IMR-90 (cell line): ENCODE data around the gene CHRNB1. TPM values are rescaled to one million over a fixed set of nuclear protein-coding genes. Genes with fewer than 3 reads are reported as not detected.

ENCODE experiments used
- ATAC-seq: fragments of 200-7000 bp; cut with Tn5 transposase; 2 replicates; pipeline ENCODE4 v1.9.1; 2020; ENCODE audit warnings: low read depth, mild to moderate bottlenecking, moderate library complexity
- BruUV-seq: library from RNA; stranded (reverse); fragments of 400-500 nt; replicated peaks from 2 replicates; lab custom pipeline; 2021; lab: Mats Ljungman, UMichigan
- CTCF ChIA-PET: fragments of 300-600 bp; formaldehyde crosslinking; extraction: SDS; loops from one replicate; lab custom pipeline; 2021; ENCODE audit warnings: antibody characterized with exemption; lab: Yijun Ruan, JAX
- POLR2A ChIA-PET: fragments of 300-600 bp; sonication (Branson Sonifier 250); formaldehyde crosslinking; loops from one replicate; lab custom pipeline; 2022; ENCODE audit warnings: antibody characterized with exemption; ENCODE audit not compliant: unreplicated experiment; lab: Charles Lee
- DNase-seq: peaks from one replicate; pipeline ENCODE4 v3.0.0; 2013
- H2AFZ ChIP-seq: replicated peaks from 2 replicates; pipeline ENCODE3; 2013; ENCODE audit warnings: low read length, mild to moderate bottlenecking; ENCODE audit not compliant: poor library complexity
- H2AK5ac ChIP-seq: 2 replicates; pipeline ENCODE4 v1.6.1; 2013; ENCODE audit warnings: low read depth, low read length, inconsistent platforms
- H2AK9ac ChIP-seq: replicated peaks from 2 replicates; pipeline ENCODE3; 2013; ENCODE audit warnings: mild to moderate bottlenecking, low read depth, low read length, moderate library complexity; ENCODE audit not compliant: poor library complexity
- H2BK120ac ChIP-seq: 2 replicates; pipeline ENCODE4 v1.6.1; 2013; ENCODE audit warnings: low read depth, low read length, inconsistent platforms
- H2BK15ac ChIP-seq: 3 replicates; pipeline ENCODE4 v1.6.1; 2013; ENCODE audit warnings: low read depth, low read length, inconsistent platforms
- H2BK20ac ChIP-seq: 2 replicates; pipeline ENCODE4 v1.6.1; 2013; ENCODE audit warnings: low read depth, mild to moderate bottlenecking, inconsistent platforms, low read length, moderate library complexity
- H2BK5ac ChIP-seq: 2 replicates; pipeline ENCODE4 v1.6.1; 2013; ENCODE audit warnings: mild to moderate bottlenecking, low read depth, low read length, inconsistent platforms; ENCODE audit not compliant: poor library complexity, severe bottlenecking
- H3K14ac ChIP-seq: replicated peaks from 2 replicates; pipeline ENCODE4 v1.6.1; 2013; ENCODE audit warnings: low read depth, low read length, inconsistent platforms
- H3K18ac ChIP-seq: 2 replicates; pipeline ENCODE4 v1.6.1; 2013; ENCODE audit warnings: low read depth, low read length, control low read depth
- H3K23ac ChIP-seq: 2 replicates; pipeline ENCODE4 v1.6.1; 2013; ENCODE audit warnings: low read depth, low read length, inconsistent platforms
- H3K27ac ChIP-seq: 2 replicates; pipeline ENCODE4 v1.5.1; 2013; ENCODE audit warnings: mild to moderate bottlenecking, control low read depth, low read length; ENCODE audit not compliant: insufficient read depth
- H3K27me3 ChIP-seq: 2 replicates; pipeline ENCODE4 v1.6.1; 2013; ENCODE audit warnings: low read length; ENCODE audit not compliant: control insufficient read depth, insufficient read depth
- H3K36me3 ChIP-seq: 2 replicates; pipeline ENCODE4 v1.6.1; 2013; ENCODE audit warnings: low read length, mixed read lengths; ENCODE audit not compliant: control insufficient read depth, insufficient read depth
- H3K4ac ChIP-seq: 2 replicates; pipeline ENCODE4 v1.6.1; 2013; ENCODE audit warnings: low read depth, low read length, inconsistent platforms
- H3K4me1 ChIP-seq: 2 replicates; pipeline ENCODE4 v1.6.1; 2013; ENCODE audit warnings: low read length, mixed read lengths; ENCODE audit not compliant: control insufficient read depth, insufficient read depth
- H3K4me2 ChIP-seq: 2 replicates; pipeline ENCODE4 v1.6.1; 2013; ENCODE audit warnings: low read depth, mild to moderate bottlenecking, control low read depth, low read length, moderate library complexity
- H3K4me3 ChIP-seq: 2 replicates; pipeline ENCODE4 v1.5.1; 2013; ENCODE audit warnings: low read depth, mild to moderate bottlenecking, control low read depth, low read length, moderate library complexity; ENCODE audit not compliant: insufficient read depth
- H3K56ac ChIP-seq: 2 replicates; pipeline ENCODE4 v1.6.1; 2013; ENCODE audit warnings: low read length, inconsistent platforms; ENCODE audit not compliant: insufficient read depth; ENCODE audit errors: extremely low read depth
- H3K79me1 ChIP-seq, 2 experiments: 2 replicates each; pipeline ENCODE4 v1.6.1; 2013; ENCODE audit warnings: low read length in 2 of 2, inconsistent platforms in 1 of 2, low read depth in 1 of 2
- H3K9ac ChIP-seq: 2 replicates; pipeline ENCODE4 v1.6.1; 2013; ENCODE audit warnings: low read depth, low read length, control low read depth
- H3K9me1 ChIP-seq: 2 replicates; pipeline ENCODE4 v1.6.1; 2013; ENCODE audit warnings: low read length, inconsistent platforms; ENCODE audit not compliant: insufficient read depth
- H3K9me3 ChIP-seq: 2 replicates; pipeline ENCODE4 v1.6.1; 2013; ENCODE audit warnings: low read length; ENCODE audit not compliant: control insufficient read depth, insufficient read depth
- H4K20me1 ChIP-seq: 2 replicates; pipeline ENCODE4 v1.6.1; 2013; ENCODE audit warnings: low read length, inconsistent platforms; ENCODE audit not compliant: insufficient read depth
- H4K5ac ChIP-seq: 2 replicates; pipeline ENCODE4 v1.6.1; 2013; ENCODE audit warnings: mild to moderate bottlenecking, low read depth, low read length, control low read depth
- H4K8ac ChIP-seq, 2 experiments: 2 replicates each; pipeline ENCODE4 v1.6.1; 2013; ENCODE audit warnings: low read depth in 2 of 2, low read length in 2 of 2, control low read depth in 1 of 2, inconsistent platforms in 1 of 2
- H4K91ac ChIP-seq: 2 replicates; pipeline ENCODE4 v1.6.1; 2013; ENCODE audit warnings: low read depth, low read length, inconsistent platforms; ENCODE audit not compliant: insufficient read depth
- BHLHE40 ChIP-seq: fragments of 150-350 bp; IDR thresholded peaks from 2 replicates; pipeline ENCODE4 v1.6.1; 2016; ENCODE audit warnings: mild to moderate bottlenecking, low read depth, low read length
- ELK1 ChIP-seq: fragments of 150-350 bp; IDR thresholded peaks from 2 replicates; pipeline ENCODE4 v1.6.1; 2016; ENCODE audit warnings: low read depth, mild to moderate bottlenecking, low read length, moderate library complexity, borderline replicate concordance
- FOS ChIP-seq: fragments of 150-350 bp; IDR thresholded peaks from 2 replicates; pipeline ENCODE4 v1.6.1; 2016; ENCODE audit warnings: low read depth, low read length
- MAFK ChIP-seq: IDR thresholded peaks from 2 replicates; pipeline ENCODE4 v1.6.1; 2012; ENCODE audit warnings: low read depth, low read length, improper control_type of control experiment
- MAZ ChIP-seq: IDR thresholded peaks from 2 replicates; pipeline ENCODE4 v1.6.1; 2012; ENCODE audit warnings: low read depth, mild to moderate bottlenecking, low read length, improper control_type of control experiment, moderate library complexity, borderline replicate concordance
- MXI1 ChIP-seq: IDR thresholded peaks from 2 replicates; pipeline ENCODE4 v1.6.1; 2012; ENCODE audit warnings: low read depth, mild to moderate bottlenecking, low read length, moderate library complexity, borderline replicate concordance
- NFE2L2 ChIP-seq: fragments of 150-350 bp; IDR thresholded peaks from 2 replicates; pipeline ENCODE4 v1.6.1; 2016; ENCODE audit warnings: low read depth, mild to moderate bottlenecking, low read length
- POLR2A ChIP-seq: IDR thresholded peaks from 2 replicates; pipeline ENCODE4 v1.6.1; 2012; ENCODE audit warnings: mild to moderate bottlenecking, low read depth, low read length
- RAD21 ChIP-seq: IDR thresholded peaks from 2 replicates; pipeline ENCODE4 v1.6.1; 2012; ENCODE audit warnings: low read length, improper control_type of control experiment
- RCOR1 ChIP-seq: IDR thresholded peaks from 2 replicates; pipeline ENCODE4 v1.6.1; 2012; ENCODE audit warnings: mild to moderate bottlenecking, low read length, improper control_type of control experiment; ENCODE audit not compliant: insufficient replicate concordance
- RFX5 ChIP-seq: IDR thresholded peaks from 2 replicates; pipeline ENCODE4 v1.8.0; 2012; ENCODE audit warnings: low read depth, mild to moderate bottlenecking, low read length, moderate library complexity
- SMC3 ChIP-seq: fragments of 150-350 bp; IDR thresholded peaks from 2 replicates; pipeline ENCODE4 v1.6.1; 2016; ENCODE audit warnings: low read depth, mild to moderate bottlenecking, antibody characterized with exemption, low read length, moderate library complexity
- USF2 ChIP-seq: fragments of 150-350 bp; IDR thresholded peaks from 2 replicates; pipeline ENCODE4 v1.6.1; 2017; ENCODE audit warnings: mild to moderate bottlenecking, antibody characterized with exemption, low read length, low read depth
- WGBS, 2 experiments: methylation state at CpG; one replicate each; pipeline versions ENCODE4 v1.1.5 to v1.1.7; 2013; ENCODE audit warnings: missing lambda C conversion rate in 2 of 2; ENCODE audit not compliant: insufficient read length in 1 of 2; ENCODE audit errors: extremely low coverage in 2 of 2; 5-methylcytosine and 5-hydroxymethylcytosine counted together
- dilution Hi-C: fragments of 300-500 bp; cut with HindIII; formaldehyde crosslinking; loops from one replicate; pipeline ENCODE4 v1.14.3; 2018; ENCODE audit warnings: low sequenced_read_pairs; ENCODE audit not compliant: unreplicated experiment
- in situ Hi-C: fragments of 300-500 bp; cut with MboI; formaldehyde crosslinking; loops from 3 replicates; pipeline ENCODE4 v1.14.3; 2019; ENCODE audit warnings: low sequenced_read_pairs, inconsistent platforms, mixed read lengths
- intact Hi-C: fragments of 100-400 bp; cut with micrococcal nuclease; formaldehyde crosslinking; loops from 2 replicates; pipeline ENCODE4 v1.10.0; 2022
- polyA plus RNA-seq, 3 experiments: library from polyadenylated mRNA; depleted of rRNA; stranded (reverse); fragments of >200 nt; gene quantifications; 2 replicates each; pipeline ENCODE4 v1.2.3, GENCODE V29; 2012; ENCODE audit warnings: low replicate concordance in 1 of 3
- total RNA-seq: library from RNA; depleted of rRNA; stranded (reverse); fragments of >200 nt; gene quantifications from 2 replicates; pipeline ENCODE4 v1.2.3, GENCODE V29; 2012
- TF ChIP-seq, protein P1 (sequence below): conservative IDR thresholded peaks from 2 replicates; pipeline ENCODE4 v1.5.1; 2012; ENCODE audit warnings: mild to moderate bottlenecking, low read depth, low read length, improper control_type of control experiment

The CHRNB1 gene
- total and polyA plus RNA-seq, 2 of the 4 experiments (the other 2 are of a cell fraction), result 4.3 to 6.0 TPM

DNA sequence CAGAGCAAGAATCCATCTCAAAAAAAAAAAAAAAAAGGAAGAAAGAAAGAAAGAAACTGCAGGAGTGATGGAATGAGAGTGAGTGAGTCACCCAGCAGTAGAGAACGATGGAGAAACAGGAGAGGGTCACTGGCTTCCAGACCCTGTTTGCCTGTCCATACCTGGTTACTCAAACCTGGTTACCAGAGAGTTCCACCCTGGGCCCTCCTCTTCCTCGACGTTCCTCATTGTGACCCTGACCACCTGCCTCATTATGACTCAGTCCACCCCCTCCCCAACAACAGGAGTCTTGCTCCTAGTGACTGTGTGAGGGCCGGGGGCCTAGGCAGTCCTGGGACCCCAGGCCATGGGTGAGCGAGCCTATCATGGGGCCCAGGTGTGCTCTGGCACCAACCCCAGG, 16.3 kb upstream of the CHRNB1 start, which contains the start of gene SPEM3:
Gene SPEM3 (plus strand): TSS at position 301 of the 400 bp plus-strand sequence. CDS start 46 bp downstream, at position 347.
- BruUV-seq, result no TSS peak

More for the DNA sequence above, 16.3 kb upstream of the CHRNB1 start, which contains the start of gene SPEM3:
- 53% methylated on average over 2 of the region's 5 CpGs; no CpG with 5 or more reads in 1 of the 2 experiments for WGBS, 2 experiments
- ChIA-PET POLR2A (no interaction called here), CTCF (no interaction called here)
- DNase-seq (no peak), ATAC-seq (no peak)
- H4K8ac ChIP-seq, result no peak within 1 kb of the TSS
- H4K20me1 ChIP-seq, result no peaks in the 10 kb centered on the region
- no peak within 1 kb of the TSS for H2BK5ac ChIP-seq
- no peak within 1 kb of the TSS for H3K9ac ChIP-seq
- no peak within 1 kb of the TSS for H3K4me2 ChIP-seq
- H3K9me3 ChIP-seq, result no peaks in the 10 kb centered on the region
- H2BK20ac ChIP-seq, result no peak within 1 kb of the TSS
- H3K4me1 ChIP-seq, result no peaks in the 10 kb centered on the region
- no peak within 1 kb of the TSS for H3K56ac ChIP-seq
- H3K4me3 ChIP-seq, result no peak within 1 kb of the TSS
- no peak within 1 kb of the TSS for H2BK120ac ChIP-seq
- H2AK9ac ChIP-seq, result peak within 1 kb of the TSS; percentile 5
- H3K9me1 ChIP-seq, result 0 out of 2 replicates have a peak, but pooled peaks cover 2% of the 10 kb centered on the region
- H2BK15ac ChIP-seq, result no peak within 1 kb of the TSS
- in situ Hi-C loops (no loop called here), intact Hi-C loops (no loop called here), dilution Hi-C loops (no loop called here)
- H4K5ac ChIP-seq, result no peak within 1 kb of the TSS
- TF ChIP-seq RCOR1 (no peak), ELK1 (no peak), MAFK (no peak), FOS (no peak), RFX5 (no peak), NFE2L2 (no peak), BHLHE40 (no peak), MAZ (no peak), RAD21 (no peak), USF2 (no peak), SMC3 (no peak), MXI1 (no peak), POLR2A (no peak)
- TF ChIP-seq, protein P1, sequence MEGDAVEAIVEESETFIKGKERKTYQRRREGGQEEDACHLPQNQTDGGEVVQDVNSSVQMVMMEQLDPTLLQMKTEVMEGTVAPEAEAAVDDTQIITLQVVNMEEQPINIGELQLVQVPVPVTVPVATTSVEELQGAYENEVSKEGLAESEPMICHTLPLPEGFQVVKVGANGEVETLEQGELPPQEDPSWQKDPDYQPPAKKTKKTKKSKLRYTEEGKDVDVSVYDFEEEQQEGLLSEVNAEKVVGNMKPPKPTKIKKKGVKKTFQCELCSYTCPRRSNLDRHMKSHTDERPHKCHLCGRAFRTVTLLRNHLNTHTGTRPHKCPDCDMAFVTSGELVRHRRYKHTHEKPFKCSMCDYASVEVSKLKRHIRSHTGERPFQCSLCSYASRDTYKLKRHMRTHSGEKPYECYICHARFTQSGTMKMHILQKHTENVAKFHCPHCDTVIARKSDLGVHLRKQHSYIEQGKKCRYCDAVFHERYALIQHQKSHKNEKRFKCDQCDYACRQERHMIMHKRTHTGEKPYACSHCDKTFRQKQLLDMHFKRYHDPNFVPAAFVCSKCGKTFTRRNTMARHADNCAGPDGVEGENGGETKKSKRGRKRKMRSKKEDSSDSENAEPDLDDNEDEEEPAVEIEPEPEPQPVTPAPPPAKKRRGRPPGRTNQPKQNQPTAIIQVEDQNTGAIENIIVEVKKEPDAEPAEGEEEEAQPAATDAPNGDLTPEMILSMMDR, result no peak
- no peaks in the 10 kb centered on the region for H3K79me1 ChIP-seq
- peaks cover 2% of the 10 kb centered on the region; the same call in 1 of the 2 replicates for H3K27me3 ChIP-seq
- H3K14ac ChIP-seq, result no peak within 1 kb of the TSS
- no peak within 1 kb of the TSS for H3K4ac ChIP-seq
- H2AFZ ChIP-seq, result peak within 1 kb of the TSS; percentile 32
- no peak within 1 kb of the TSS for H2AK5ac ChIP-seq
- H4K91ac ChIP-seq, result no peak within 1 kb of the TSS
- no peak within 1 kb of the TSS for H3K23ac ChIP-seq
- no peak within 1 kb of the TSS for H3K18ac ChIP-seq
- H3K27ac ChIP-seq, result no peak within 1 kb of the TSS
- H3K36me3 ChIP-seq, result no peaks in the 10 kb centered on the region
